Measurements from ENCODE around the gene APBB1. TPM values are rescaled to one million over a fixed set of nuclear protein-coding genes. Genes with fewer than 3 reads are reported as not detected.

Gene APBB1
- total and polyA plus RNA-seq, 9 of the 15 experiments (the other 6 are each of a cell fraction or from before 2014, with no cell fraction given): 0.04 to 0.73 (median 0.40) TPM

DNA sequence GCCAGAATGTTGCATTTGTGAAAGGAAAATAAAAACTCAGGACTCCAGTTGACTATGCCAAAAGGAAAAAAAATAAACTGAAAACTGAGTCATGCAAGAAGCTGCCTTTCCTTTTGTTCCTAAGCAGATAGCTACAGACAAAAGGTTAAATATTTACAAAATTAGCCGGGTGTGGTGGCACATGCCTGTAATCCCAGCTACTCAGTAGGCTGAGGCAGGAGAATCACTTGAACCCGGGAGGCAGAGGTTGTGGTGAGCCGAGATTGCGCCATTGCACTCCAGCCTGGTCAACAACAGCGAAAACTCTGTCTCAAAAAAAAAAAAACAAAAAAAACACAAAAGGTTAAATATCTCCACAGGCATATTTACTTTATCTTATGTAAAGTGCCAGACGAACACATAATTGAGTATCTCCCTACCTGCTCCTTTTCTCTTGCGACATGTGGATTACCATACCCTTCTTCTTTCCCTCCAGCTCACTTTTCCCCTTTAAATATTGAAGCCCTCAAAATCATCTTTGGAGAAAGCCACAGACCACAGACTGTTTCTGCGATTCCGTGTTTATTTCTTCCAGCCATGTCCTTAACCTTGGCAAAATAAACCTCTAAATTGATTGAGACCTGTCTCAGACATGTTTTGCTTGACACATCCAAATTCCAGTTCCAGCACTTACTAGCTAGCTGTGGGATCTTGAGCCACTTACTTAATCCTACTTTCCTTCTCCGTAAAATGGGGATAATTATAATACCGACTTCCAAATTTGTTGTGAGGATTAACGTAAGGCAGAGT, 30.9 kb downstream of the APBB1 start:
- BruUV-seq (replicated peaks): no TSS peak
- ATAC-seq: no peak
- 50% methylated on average over 9 of the region's 12 CpGs for WGBS (ENCODE audit: insufficient coverage, low coverage, missing lambda C conversion rate)
- no peak for DNase-seq (ENCODE audit: extremely low read depth in 1 of 4, low spot score in 3 of 4)
- peaks cover 22 to 23% of the 10 kb centered on the region in 2 experiments for H3K4me1 ChIP-seq (replicated peaks in 1 of 2; ENCODE audit: control insufficient read depth in 2 of 2, insufficient read depth in 2 of 2, low read length in 2 of 2)
- H3K9me1 ChIP-seq (ENCODE audit: control insufficient read depth, insufficient read depth, low read length): no peaks in the 10 kb centered on the region
- no peak overlapping the region for H3K9ac ChIP-seq (ENCODE audit: insufficient read depth in 1 of 2, low read depth in 2 of 2, low read length in 2 of 2)
- H2AFZ ChIP-seq (ENCODE audit: low read depth, low read length): peak overlapping the region; percentile 95; the same call in 1 of the 2 replicates
- H3K4me2 ChIP-seq (ENCODE audit: insufficient read depth, low read length): no peak overlapping the region; the same call in 1 of the 2 replicates
- CTCF ChIA-PET (ENCODE audit: low intra/inter-chr PET ratio): no interaction called here
- FAIRE-seq: no peak
- H3K27ac ChIP-seq (ENCODE audit: extremely low read depth, low read depth, low read length): no peak overlapping the region
- in situ Hi-C loops (cut with MboI): loop anchor here (10.0 kb wide), 1 partner anchor 317 kb away; no protein-coding TSS in a partner anchor
- 0 out of 3 replicates have a peak, but pooled peaks cover 7% of the 10 kb centered on the region for H3K79me2 ChIP-seq (ENCODE audit: control insufficient read depth, insufficient read depth, low read length)
- POLR2A ChIA-PET: interaction anchor here (1.3 to 1.5 kb wide), 2 partner anchors 9 to 33 kb away, joined by 4 to 9 read pairs; no protein-coding TSS in a partner anchor
- H3K36me3 ChIP-seq (ENCODE audit: control insufficient read depth, insufficient read depth, low read length): no peaks in the 10 kb centered on the region
- H3K4me3 ChIP-seq: no peak overlapping the region
- no peaks in the 10 kb centered on the region for H3K27me3 ChIP-seq (ENCODE audit: control insufficient read depth in 2 of 2, insufficient read depth in 2 of 2, low read length in 2 of 2)
- no peaks in the 10 kb centered on the region for H3K9me3 ChIP-seq (replicated peaks; ENCODE audit: control insufficient read depth, insufficient read depth, low read depth, low read length)
- intact Hi-C loops (cut with micrococcal nuclease): no loop called here
- TF ChIP-seq CEBPB (tag; IDR thresholded peaks at IDR 0.05) (peak; percentile 63), ZNF766 (CRISPR knock-in tag; conservative IDR thresholded peaks at IDR 0.05) (peak; percentile 71; the same call in 1 of the 2 replicates), POLR3A (IDR thresholded peaks at IDR 0.05; ENCODE audit: borderline replicate concordance, extremely low read depth, insufficient read depth, insufficient read length) (no peak), EHMT2 (IDR thresholded peaks at IDR 0.05) (0 out of 2 replicates have a peak, but pooled peaks have one; percentile 14), CEBPG (CRISPR knock-in tag; IDR thresholded peaks at IDR 0.05) (no peak), CEBPG (tag; conservative IDR thresholded peaks at IDR 0.05 in 1 of 2, IDR thresholded peaks at IDR 0.05 in 1 of 2) (0 out of 4 replicates have a peak, but pooled peaks of 1 of the 2 experiments have one; percentile 12), ZNF146 (CRISPR knock-in tag; IDR thresholded peaks at IDR 0.05; ENCODE audit: unreplicated experiment) (no peak), TRIM24 (IDR thresholded peaks at IDR 0.05) (peak in 1 of 2 experiments; percentile 24; a peak in 1 of 4 replicates)
- no peaks in the 10 kb centered on the region for H4K20me1 ChIP-seq (replicated peaks; ENCODE audit: control insufficient read depth, insufficient read depth, low read length)

All from K562 (cell line).